Liver (tissue), 9 donors: ENCODE results near the gene TMEFF1. TPM values are rescaled to one million over a fixed set of nuclear protein-coding genes. Genes with fewer than 3 reads are reported as not detected.

Source experiments
- DNase-seq: peaks from one replicate; pipeline ENCODE4 v3.0.0-alpha.2; 2017; ENCODE audit warnings: low spot score
- H3K27ac ChIP-seq, 2 donors: one replicate each; pipeline ENCODE4 v1.7.0; 2013; ENCODE audit warnings: inconsistent platforms in 2 of 2, low read length in 2 of 2, control low read depth in 1 of 2, low read depth in 1 of 2, mild to moderate bottlenecking in 1 of 2
- H3K27me3 ChIP-seq, 4 donors: one replicate each; pipeline versions ENCODE4 v1.6.1 to v1.7.0; 2013; ENCODE audit warnings: low read length in 3 of 4, inconsistent platforms in 1 of 4, mild to moderate bottlenecking in 1 of 4, moderate library complexity in 1 of 4; ENCODE audit not compliant: control insufficient read depth in 4 of 4, insufficient read depth in 4 of 4
- H3K36me3 ChIP-seq, 4 donors: one replicate each; pipeline versions ENCODE4 v1.6.1 to v1.7.0; 2013; ENCODE audit warnings: low read length in 3 of 4, mild to moderate bottlenecking in 3 of 4, low read depth in 1 of 4, moderate library complexity in 1 of 4; ENCODE audit not compliant: control insufficient read depth in 4 of 4, insufficient read depth in 3 of 4
- H3K4me1 ChIP-seq, 4 donors: one replicate each; pipeline versions ENCODE4 v1.6.1 to v1.7.0; 2013; ENCODE audit warnings: low read length in 3 of 4, mild to moderate bottlenecking in 3 of 4, moderate library complexity in 1 of 4; ENCODE audit not compliant: control insufficient read depth in 4 of 4, insufficient read depth in 4 of 4
- H3K4me3 ChIP-seq, 3 donors: one replicate each; pipeline versions ENCODE4 v1.6.1 to v1.7.0; 2013; ENCODE audit warnings: low read length in 3 of 3, control low read depth in 1 of 3, low read depth in 1 of 3, mild to moderate bottlenecking in 1 of 3
- H3K9ac ChIP-seq, 2 donors: one replicate each; pipeline ENCODE4 v1.7.0; 2013; ENCODE audit warnings: low read length in 2 of 2, mild to moderate bottlenecking in 2 of 2, moderate library complexity in 2 of 2, control low read depth in 1 of 2, low read depth in 1 of 2
- H3K9me3 ChIP-seq, 4 donors: one replicate each; pipeline versions ENCODE4 v1.6.1 to v1.7.0; 2013; ENCODE audit warnings: low read length in 3 of 4; ENCODE audit not compliant: control insufficient read depth in 4 of 4
- EGR1 ChIP-seq, 2 donors: IDR thresholded peaks; 2 replicates each; pipeline ENCODE4 v1.6.1; 2016 to 2018; ENCODE audit warnings: antibody characterized with exemption in 2 of 2, low read depth in 2 of 2
- FOXA1 ChIP-seq: IDR thresholded peaks from 2 replicates; pipeline ENCODE4 v1.6.1; 2016; ENCODE audit warnings: antibody characterized with exemption
- JUND ChIP-seq, 2 donors: IDR thresholded peaks; 2 replicates each; pipeline ENCODE4 v1.6.1; 2016; ENCODE audit warnings: antibody characterized with exemption in 2 of 2
- RAD21 ChIP-seq, 2 donors: IDR thresholded peaks; 2 replicates each; pipeline ENCODE4 v1.6.1; 2016; ENCODE audit warnings: antibody characterized with exemption in 2 of 2, mild to moderate bottlenecking in 2 of 2
- YY1 ChIP-seq: IDR thresholded peaks from 2 replicates; pipeline ENCODE4 v1.6.1; 2016; ENCODE audit warnings: antibody characterized with exemption, mild to moderate bottlenecking
- WGBS: extraction: QIAGEN DNeasy Blood & Tissue Kit; methylation state at CpG from one replicate; pipeline ENCODE4 v1.1.7; 2013; 5-methylcytosine and 5-hydroxymethylcytosine counted together
- polyA plus RNA-seq, 2 donors: library from polyadenylated mRNA; stranded (reverse) in 1 of 2; unstranded in 1 of 2; fragments of 200-250 nt in 1 of 2; fragments of >200 nt in 1 of 2; fragmentation: Nextera tagmentation in 1 of 2; extraction: Ambion mirVana in 1 of 2; gene quantifications; one replicate each; pipeline versions ENCODE4 v1.2.1 to v1.2.3, GENCODE V29; 2013 to 2015
- total RNA-seq, 2 donors: library from RNA; depleted of rRNA; stranded (reverse); fragments of >200 nt; gene quantifications; one replicate each; pipeline ENCODE4 v1.2.3, GENCODE V29; 2014
- TF ChIP-seq, protein P1 (sequence below): IDR thresholded peaks from 2 replicates; pipeline ENCODE4 v1.6.1; 2016; ENCODE audit warnings: antibody characterized with exemption
- TF ChIP-seq, protein P2 (sequence below): fragments of 150-350 bp; IDR thresholded peaks from 2 replicates; pipeline ENCODE4 v1.5.1; 2017; ENCODE audit warnings: improper control_type of control experiment, low read depth, low read length; ENCODE audit not compliant: missing input control
- TF ChIP-seq, protein P3 (sequence below): IDR thresholded peaks from 2 replicates; pipeline ENCODE4 v1.6.1; 2016; ENCODE audit warnings: antibody characterized with exemption
- donor health status: healthy.
- donor health status: healthy.
- donor health status: healthy.
- donor health status: healthy.
- donor health status: healthy.

TMEFF1 gene
- total and polyA plus RNA-seq, 4 donors = not detected

GRCh38 chr9:100600521-100601079 lies 127.7 kb downstream of the TMEFF1 start:
- DNase-seq = no peak
- Histone ChIP-seq H3K4me3 (no peak overlapping the region), H3K4me1 (peaks cover 0 to 7% (median 5%) of the 10 kb centered on the region in 4 donors), H3K27me3 (no peaks in the 10 kb centered on the region), H3K36me3 (no peaks in the 10 kb centered on the region), H3K27ac (no peak overlapping the region), H3K9me3 (no peaks in the 10 kb centered on the region), H3K9ac (no peak overlapping the region)
- TF ChIP-seq, protein P1, sequence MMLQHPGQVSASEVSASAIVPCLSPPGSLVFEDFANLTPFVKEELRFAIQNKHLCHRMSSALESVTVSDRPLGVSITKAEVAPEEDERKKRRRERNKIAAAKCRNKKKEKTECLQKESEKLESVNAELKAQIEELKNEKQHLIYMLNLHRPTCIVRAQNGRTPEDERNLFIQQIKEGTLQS = no peak
- TF ChIP-seq JUND (IDR thresholded peaks at IDR 0.05) = no peak
- no peak for TF ChIP-seq FOXA1
- no peak for TF ChIP-seq EGR1 (IDR thresholded peaks at IDR 0.05; ENCODE audit: low read depth in 2 of 2)
- WGBS = 85% methylated on average over 7 of the region's 7 CpGs

- no peak overlapping the region for H3K4me3 ChIP-seq
- H3K9me3 ChIP-seq = no peaks in the 10 kb centered on the region
- H3K4me1 ChIP-seq = peaks cover 0 to 7% (median 5%) of the 10 kb centered on the region in 4 donors
- no peak for DNase-seq
- no peak overlapping the region for H3K27ac ChIP-seq
- H3K9ac ChIP-seq = no peak overlapping the region
- no peaks in the 10 kb centered on the region for H3K36me3 ChIP-seq
- TF ChIP-seq YY1 = no peak
- TF ChIP-seq, protein P2, sequence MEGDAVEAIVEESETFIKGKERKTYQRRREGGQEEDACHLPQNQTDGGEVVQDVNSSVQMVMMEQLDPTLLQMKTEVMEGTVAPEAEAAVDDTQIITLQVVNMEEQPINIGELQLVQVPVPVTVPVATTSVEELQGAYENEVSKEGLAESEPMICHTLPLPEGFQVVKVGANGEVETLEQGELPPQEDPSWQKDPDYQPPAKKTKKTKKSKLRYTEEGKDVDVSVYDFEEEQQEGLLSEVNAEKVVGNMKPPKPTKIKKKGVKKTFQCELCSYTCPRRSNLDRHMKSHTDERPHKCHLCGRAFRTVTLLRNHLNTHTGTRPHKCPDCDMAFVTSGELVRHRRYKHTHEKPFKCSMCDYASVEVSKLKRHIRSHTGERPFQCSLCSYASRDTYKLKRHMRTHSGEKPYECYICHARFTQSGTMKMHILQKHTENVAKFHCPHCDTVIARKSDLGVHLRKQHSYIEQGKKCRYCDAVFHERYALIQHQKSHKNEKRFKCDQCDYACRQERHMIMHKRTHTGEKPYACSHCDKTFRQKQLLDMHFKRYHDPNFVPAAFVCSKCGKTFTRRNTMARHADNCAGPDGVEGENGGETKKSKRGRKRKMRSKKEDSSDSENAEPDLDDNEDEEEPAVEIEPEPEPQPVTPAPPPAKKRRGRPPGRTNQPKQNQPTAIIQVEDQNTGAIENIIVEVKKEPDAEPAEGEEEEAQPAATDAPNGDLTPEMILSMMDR = peak; percentile 57
- peak; percentile 65 to 79 for TF ChIP-seq RAD21 (IDR thresholded peaks at IDR 0.05)
- H3K27me3 ChIP-seq = no peaks in the 10 kb centered on the region
Observed at GRCh38 chr9:100601216-100601615, 128.3 kb downstream of the TMEFF1 start.

- H3K27me3 ChIP-seq = no peaks in the 10 kb centered on the region
- 25% methylated on average over 2 of the region's 2 CpGs for WGBS
- no peaks in the 10 kb centered on the region for H3K36me3 ChIP-seq
- H3K27ac ChIP-seq = no peak overlapping the region
- no peak for DNase-seq
- no peak overlapping the region for H3K4me3 ChIP-seq
- H3K9ac ChIP-seq = no peak overlapping the region
- H3K9me3 ChIP-seq = no peaks in the 10 kb centered on the region
- TF ChIP-seq, protein P1 = no peak
- TF ChIP-seq, protein P3, sequence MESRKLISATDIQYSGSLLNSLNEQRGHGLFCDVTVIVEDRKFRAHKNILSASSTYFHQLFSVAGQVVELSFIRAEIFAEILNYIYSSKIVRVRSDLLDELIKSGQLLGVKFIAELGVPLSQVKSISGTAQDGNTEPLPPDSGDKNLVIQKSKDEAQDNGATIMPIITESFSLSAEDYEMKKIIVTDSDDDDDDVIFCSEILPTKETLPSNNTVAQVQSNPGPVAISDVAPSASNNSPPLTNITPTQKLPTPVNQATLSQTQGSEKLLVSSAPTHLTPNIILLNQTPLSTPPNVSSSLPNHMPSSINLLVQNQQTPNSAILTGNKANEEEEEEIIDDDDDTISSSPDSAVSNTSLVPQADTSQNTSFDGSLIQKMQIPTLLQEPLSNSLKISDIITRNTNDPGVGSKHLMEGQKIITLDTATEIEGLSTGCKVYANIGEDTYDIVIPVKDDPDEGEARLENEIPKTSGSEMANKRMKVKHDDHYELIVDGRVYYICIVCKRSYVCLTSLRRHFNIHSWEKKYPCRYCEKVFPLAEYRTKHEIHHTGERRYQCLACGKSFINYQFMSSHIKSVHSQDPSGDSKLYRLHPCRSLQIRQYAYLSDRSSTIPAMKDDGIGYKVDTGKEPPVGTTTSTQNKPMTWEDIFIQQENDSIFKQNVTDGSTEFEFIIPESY = no peak
- TF ChIP-seq, protein P2 = peak; percentile 55
- peak; percentile 71 to 80 for TF ChIP-seq RAD21 (IDR thresholded peaks at IDR 0.05)
- peaks cover 0 to 7% (median 5%) of the 10 kb centered on the region in 4 donors for H3K4me1 ChIP-seq
Observed at GRCh38 chr9:100602342-100602801, 129.4 kb downstream of the TMEFF1 start.
